Hepatocyte (in vitro differentiated cells): ENCODE measurements around the gene LYPD4.

Experiments
- EZH2 ChIP-seq: fragments of 200-600 bp; sonication (generic); IDR thresholded peaks from 2 replicates; pipeline ENCODE4 v1.6.1; 2016; ENCODE audit warnings: antibody characterized with exemption, mild to moderate bottlenecking, borderline replicate concordance
- TF ChIP-seq, protein P1 (sequence below): fragments of 200-600 bp; sonication (generic); IDR thresholded peaks from 2 replicates; pipeline ENCODE4 v1.5.1; 2016; ENCODE audit warnings: antibody characterized with exemption, mild to moderate bottlenecking; ENCODE audit not compliant: poor library complexity

DNA sequence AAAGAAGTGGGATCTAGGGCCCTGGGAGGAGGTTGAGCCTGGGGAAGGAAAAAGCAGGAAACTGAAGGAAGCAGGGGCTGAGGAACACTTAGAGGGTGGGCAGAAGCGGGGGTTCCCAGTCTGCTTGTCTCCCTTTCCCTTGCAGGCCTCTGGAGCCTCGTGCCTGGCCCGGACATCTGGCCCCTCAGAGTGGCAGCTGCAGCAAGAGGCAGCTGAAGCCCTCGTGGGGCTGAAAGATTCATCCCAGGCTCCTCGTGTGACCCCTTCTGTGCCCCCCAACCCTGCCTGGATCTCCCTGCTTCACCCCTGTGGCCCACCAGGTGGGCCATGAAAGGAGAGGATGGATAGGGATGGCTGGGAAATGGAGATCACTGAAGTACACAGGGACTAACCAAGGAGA is 5.9 kb upstream of the LYPD4 start:
- TF ChIP-seq, protein P1, sequence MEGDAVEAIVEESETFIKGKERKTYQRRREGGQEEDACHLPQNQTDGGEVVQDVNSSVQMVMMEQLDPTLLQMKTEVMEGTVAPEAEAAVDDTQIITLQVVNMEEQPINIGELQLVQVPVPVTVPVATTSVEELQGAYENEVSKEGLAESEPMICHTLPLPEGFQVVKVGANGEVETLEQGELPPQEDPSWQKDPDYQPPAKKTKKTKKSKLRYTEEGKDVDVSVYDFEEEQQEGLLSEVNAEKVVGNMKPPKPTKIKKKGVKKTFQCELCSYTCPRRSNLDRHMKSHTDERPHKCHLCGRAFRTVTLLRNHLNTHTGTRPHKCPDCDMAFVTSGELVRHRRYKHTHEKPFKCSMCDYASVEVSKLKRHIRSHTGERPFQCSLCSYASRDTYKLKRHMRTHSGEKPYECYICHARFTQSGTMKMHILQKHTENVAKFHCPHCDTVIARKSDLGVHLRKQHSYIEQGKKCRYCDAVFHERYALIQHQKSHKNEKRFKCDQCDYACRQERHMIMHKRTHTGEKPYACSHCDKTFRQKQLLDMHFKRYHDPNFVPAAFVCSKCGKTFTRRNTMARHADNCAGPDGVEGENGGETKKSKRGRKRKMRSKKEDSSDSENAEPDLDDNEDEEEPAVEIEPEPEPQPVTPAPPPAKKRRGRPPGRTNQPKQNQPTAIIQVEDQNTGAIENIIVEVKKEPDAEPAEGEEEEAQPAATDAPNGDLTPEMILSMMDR: no peak
- TF ChIP-seq EZH2: no peak
